GM19468 (cell line): ENCODE results near the gene CTSD.

ENCODE experiments used
- ATAC-seq: cut with Tn5 transposase; IDR thresholded peaks from one replicate; pipeline ENCODE4 v1.9.1; 2021; ENCODE audit warnings: mild to moderate bottlenecking, moderate library complexity, moderate number of reproducible peaks; ENCODE audit not compliant: unreplicated experiment; ENCODE audit errors: extremely low read depth

The CTSD gene

DNA sequence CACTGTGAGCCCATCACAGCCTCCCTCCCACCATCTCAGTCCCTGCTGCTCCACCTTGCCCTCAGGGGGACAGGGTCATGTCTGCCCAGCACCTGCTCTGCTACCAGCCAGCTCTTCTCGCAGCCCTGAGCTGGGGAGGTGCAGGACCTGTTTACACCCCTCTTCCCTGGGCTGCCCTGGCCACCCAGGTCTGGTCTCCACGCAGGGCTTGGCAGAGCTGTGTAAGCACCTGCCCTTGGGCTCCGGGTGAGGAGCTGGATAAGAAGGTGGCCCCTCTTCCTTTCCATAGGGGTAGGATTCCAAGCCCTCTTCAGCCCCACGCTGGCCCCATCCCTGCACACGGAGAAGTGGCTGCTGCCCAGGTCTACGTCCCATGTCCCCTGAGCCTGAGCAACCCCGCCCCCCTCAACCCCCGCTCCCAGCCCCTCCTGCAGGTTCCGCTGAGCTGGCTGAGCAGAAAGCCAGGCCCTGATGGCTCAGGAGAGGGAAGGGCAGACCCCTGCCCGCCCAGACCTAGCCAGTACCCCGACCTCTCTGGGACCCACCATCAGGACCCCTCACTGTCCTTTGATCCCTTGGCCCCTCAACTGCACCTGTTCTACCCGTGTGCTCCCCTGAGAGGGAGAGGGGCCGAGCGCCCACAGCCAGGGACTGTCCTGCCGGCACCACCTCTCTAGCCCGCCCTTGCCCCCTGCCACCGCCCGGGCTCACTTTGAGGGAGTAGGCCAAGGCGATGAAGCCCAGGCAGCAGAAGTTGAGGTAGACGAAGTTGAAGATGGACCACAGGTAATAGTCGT, 16.6 kb downstream of the CTSD start:
- ATAC-seq: no peak

DNA sequence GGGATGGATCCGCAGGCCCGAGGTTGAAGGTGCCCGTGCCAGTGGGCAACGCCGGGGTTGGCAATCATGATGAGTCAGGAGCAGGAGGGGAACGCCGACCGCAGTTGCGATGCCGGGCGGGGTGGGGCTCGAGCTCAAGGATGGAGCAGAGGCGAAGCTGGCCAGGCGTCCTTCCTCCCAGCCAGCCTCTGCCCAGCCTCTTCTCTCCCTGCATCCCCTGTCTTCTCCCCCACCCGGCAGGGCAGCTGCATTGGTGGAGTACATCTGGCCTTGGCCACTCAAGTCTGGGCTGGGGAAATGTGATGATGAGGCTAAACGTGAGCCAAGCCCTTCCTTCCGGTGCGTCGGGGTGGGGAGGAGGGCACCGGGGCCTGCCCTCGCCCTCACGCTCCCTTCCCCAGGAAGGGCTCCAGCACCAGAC, 17.2 kb downstream of the CTSD start:
- ATAC-seq: no peak

DNA sequence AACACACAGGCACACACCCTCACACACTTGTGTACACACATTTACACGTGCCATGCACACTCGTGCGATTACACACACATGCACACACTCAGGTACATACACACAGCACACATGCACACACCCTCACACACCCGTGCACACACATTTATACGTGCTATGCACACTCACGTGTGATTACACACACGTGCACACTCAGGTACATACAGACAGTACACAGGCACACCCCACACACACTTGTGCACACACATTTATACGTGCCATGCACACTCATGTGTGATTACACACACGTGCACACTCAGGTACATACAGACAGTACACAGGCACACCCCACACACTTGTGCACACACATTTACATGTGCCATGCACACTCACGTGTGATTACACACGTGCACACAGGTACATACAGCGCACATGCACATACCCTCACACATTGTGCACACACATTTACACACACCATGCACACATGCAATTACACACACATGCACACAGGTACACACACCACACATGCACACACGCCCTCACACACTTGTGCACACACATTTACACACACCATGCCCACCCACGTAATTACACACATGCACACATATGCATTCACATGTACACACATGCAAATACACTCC, 17.9 kb downstream of the CTSD start:
- ATAC-seq: no peak

DNA sequence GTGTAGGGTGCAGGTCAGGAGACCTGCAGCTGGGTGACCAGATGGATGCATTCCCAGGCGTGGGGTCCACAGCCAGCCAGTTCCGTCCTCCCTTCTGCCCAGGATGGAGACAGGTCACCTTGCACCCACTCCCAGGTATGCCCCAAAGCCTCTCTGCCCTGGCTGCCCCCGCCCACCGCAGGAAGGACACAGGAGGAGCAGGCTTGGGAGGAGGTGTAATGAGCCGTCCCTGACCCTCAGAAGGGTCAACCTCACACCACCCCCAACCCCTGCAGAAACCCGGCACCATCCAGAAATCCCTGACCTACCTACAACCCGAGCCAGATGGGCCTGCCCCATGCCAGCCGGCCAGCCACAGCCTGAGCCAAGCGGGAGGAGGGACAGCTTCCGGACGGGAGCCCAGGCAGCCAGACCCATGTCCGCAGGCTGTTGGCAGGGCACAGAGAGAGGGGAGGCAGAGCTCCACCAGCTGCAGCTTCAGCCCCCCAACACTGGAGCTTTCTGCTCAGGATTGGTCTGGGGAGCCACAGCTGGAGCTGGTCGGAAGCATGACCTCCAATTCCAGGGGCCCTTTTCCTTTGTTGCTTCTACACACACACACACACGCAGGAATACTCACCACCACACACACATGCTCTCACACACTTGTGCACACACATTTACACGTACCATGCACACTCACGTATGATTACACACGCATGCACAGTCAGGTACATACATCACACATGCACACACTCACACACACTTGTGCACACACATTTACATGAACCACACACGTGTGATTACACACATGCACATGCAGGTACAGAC, 18.6 kb downstream of the CTSD start:
- no peak for ATAC-seq

DNA sequence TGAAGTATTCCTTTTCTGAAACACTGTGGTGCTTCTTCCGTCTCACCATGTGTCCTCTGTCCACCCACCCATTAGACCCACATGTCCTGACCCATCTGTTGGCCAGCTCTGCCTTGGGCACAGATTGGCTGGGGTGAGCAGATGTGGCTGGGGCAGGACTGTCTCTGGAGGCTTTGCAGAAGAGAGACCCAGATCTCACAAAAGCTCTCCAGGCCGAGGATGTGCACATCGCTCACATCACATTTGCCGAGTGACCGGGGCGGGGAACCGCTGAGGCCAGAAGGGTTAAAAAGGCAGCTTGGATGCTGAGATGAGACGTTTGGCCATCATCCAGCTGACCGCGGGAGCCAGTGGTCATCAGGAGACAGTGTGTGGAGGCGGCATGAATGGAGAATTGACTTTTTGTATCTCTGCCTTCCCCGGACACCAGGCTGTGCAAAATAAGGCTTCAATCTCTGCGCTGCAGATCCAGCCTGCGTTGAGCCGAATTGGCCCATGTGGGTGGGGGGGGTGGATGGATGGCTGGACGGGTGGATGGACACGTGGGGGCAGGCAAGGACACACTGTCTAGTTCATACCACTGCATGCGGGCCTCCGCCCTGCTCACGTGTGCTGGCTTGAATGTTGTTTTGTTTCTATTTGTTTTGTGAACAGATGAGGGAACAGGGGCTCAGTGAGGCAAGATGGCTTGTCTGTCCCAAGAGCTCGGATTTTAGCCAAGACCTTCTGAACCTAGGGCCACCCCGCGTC, 19.4 kb downstream of the CTSD start:
- ATAC-seq: no peak

DNA sequence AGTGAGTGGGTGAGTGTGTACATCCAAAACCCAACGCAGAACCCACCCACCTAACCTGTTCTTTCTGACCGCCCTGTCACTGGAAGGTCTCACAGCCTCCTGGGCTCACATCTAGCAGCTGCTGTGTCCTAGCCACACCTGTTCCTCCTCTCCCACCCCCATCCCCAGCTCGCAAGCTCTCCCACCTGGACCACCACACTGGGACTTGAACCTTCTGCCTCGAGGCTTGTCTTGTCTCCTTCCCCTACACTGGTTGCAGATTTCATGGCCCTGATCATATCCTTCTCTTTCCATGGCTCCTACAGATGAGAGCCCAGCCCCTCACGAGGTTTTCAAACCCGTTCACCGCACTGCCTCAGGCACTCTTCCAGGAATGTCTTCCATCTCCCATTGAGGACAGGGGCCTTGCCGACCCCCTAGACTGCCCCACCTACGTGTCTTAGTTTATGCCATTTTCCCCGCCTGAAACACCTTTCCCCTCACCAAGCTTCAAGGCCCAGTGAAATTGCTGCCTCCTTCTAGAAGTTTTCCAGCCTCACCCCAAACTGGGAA, 20.1 kb downstream of the CTSD start:
- ATAC-seq: no peak

DNA sequence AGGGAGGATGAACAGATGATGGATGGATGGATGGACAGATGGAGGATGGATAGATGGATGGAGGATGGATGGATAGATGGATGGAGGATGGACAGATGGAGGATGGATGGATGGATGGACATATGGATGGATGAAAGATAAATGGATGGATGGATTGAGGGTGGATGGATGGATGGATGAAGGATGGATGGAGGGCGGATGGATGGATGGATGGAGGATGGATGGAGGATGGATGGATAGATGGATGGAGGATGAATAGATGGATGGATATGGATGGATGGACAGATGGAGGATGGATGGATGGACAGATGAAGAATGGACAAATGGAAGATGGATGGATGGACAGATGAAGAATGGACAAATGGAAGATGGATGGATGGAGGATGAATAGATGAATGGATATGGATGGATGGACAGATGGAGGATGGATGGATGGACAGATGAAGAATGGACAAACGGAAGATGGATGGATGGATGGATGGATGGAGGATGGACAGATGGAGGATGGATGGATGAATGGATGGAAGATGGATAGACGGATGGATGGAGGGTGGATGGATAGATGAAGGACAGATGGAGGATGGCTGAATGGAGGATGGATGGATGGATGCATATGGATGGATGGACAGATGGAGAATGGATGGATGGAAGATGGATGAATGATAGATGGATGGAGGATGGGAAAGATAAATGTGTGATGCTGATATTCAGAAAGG, 20.7 kb downstream of the CTSD start:
- no peak for ATAC-seq

DNA sequence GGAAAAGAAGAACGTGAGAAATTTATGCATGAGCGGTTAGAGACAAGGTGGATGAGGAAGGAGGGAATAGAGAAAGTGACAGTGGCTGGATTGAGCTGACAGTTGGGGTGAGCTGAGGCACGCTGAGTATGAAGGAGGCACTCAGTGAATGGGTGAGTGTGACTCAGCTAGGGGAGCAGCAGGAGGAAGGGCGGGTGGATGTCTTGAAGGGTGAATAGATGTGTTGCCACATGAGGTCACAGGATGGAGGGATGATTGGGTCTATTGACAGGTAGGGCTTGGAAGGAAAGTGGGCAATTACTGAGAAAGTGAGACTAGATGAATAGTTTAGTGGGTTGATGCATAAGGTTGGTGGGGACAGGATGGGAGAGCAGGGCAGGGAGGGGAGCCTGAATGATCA, 21.4 kb downstream of the CTSD start:
- no peak for ATAC-seq

DNA sequence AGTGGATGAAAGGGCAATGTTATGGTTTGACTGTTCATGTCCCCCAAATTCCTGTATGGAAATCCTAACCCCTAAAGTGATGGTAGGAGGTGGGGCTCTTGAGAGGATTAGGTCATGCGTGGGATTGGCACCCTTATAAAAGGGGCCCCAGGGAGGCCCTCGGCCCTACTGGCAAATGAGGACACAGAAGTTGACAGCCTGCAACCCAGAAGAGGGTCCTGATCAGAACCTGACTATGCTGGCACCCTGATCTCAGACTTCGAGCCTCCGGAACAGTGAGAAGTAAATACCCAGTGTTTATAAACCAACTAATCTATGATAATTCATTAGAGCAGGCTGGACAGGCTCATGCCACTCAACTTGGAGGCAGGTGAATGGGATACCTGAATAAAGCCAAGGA, 22.0 kb downstream of the CTSD start:
- ATAC-seq: no peak

DNA sequence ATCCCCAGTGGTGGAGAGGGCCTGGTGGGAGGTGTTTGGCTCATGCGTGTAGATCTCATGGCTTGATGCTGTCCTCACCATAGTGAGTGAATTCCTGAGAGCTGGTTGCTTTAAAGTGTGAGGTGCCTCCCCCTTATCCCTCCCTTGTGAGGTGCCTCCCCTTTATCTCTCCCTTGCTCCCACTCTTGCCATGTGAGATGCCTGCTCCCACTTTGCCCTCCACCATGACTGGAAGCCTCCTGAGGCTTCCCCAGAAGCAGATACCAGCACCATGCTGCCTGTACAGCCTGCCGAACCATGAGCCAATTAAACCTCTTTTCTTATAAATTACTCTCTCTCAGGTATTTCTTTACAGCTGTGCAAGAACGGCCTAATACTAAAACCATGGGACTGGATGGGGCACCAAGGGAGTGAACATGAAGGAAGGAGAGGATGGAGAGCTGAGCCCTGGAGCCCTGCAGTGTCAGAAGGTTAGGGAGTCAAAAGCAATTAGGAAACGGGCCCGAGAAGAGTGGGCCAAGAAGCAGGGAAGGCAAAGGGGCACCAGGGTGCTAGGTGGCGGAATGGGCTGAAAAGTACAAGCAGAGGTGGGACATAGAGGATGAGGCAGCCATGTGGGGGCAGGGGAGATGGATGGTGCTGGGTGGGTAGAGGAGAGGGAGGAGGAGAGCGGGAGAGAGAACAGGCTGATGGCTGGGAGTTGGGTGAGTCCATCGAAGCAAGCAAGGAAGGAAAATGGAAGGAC, 22.8 kb downstream of the CTSD start:
- ATAC-seq: no peak

DNA sequence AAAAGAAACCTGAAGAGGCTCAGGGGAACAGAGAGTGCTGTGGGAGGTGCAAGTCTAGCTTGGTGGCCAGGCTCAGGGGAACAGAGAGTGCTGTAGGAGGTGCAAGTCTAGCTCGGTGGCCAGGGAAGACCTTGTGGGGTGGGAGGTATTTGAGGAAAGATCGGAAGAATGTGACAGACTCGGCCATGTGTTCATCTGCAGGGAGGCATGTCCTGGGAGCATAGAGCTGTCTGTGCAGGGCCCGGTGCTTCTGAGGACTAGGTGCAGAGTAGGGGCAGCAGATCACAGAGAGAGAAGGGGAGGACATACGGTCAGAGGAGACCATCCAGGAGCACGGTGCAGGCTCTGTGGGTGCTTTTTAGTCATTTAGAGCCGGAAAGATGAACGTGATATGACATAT, 24.2 kb downstream of the CTSD start:
- no peak for ATAC-seq

DNA sequence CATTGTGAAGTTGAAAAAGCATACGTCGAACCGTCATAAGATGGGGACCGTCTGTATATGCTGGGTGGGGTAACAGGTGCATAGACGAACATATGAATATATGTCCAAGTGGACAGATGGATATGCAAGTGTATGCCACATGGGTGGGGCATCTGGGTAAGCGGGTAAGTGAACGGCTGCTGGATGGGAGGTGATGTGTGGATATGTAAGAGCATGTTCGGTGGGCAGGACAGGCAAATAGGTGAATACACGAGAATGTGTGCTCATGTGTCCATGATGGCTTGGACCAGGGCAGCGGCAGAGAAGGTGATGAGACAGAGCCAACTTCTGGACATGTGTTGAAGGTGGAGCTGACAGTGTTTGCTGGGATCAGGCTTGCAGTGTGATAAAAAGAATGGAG, 25.3 kb downstream of the CTSD start:
- ATAC-seq: no peak

DNA sequence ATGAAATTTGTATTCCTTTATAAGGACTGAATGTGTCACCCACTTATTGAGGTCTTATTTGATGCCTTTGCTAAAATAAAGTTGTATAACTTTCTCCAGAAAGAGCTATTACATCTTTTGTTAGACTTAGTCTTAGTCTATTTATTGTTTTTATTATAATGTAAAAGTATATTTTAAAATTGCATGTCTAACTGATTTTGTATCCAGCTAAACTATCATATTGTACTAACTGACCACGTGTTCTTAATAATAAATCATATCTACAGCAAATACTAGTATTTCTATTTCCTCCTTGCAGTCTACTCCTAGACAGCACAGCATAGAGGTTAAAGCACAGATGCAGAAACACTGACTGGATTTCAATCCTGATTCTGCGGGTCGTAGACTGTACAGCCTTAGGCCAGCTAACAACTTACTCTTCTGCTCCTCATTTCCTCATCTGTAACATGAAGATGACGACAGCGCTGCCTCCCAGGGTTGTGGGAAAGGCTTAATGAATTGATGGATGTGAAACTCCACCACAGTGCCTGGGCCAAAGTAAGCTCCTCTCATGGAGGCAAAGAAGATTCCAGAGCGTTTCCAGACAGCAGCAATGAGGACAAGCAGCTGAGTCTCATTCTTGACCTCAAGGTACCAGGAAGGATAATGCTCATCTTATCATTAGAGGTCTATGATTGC, 26.5 kb downstream of the CTSD start:
- ATAC-seq: no peak

DNA sequence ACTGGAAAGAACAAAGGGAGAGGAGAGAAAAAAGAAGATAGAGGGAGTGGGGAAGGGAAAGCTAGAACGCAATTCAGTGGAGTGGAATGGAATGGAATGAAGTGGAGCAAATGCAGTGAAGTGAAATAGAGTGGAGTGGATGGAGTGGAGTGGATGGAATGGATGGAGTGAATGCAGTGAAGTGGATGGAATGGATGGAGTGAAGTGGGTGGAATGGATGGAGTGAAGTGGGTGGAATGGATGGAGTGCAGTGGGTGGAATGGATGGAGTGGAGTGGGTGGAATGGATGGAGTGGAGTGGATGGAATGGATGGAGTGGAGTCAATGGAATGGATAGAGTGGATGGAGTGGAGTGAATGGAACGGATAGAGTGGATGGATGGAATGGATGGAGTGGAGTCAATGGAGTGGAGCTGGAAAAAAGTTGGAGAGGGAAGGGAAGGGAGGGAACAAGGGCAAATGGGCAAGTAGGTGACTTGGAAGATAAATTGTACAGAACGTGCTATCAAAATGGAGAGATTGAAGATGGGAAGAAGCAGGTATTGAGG, 27.2 kb downstream of the CTSD start:
- ATAC-seq: no peak

DNA sequence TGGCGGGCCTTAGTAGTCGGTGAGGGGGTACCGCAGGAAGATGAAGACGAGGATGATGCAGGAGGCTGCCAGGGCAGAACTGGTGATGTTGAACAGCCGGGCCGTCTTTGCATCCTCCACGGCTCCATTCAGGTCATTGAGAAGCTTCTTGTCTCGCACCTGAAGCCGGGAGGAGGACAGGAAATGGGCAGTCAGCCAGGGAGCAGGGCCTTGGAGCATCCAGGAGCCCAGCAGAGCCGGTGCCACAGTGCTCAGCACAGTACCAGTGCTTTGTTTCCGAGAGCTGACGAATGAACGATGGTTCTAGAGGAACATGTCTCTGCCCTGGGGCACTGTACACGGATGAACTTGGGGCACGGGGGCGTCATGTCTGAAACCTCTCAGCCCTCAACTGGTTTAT, 28.5 kb downstream of the CTSD start:
- ATAC-seq: no peak

DNA sequence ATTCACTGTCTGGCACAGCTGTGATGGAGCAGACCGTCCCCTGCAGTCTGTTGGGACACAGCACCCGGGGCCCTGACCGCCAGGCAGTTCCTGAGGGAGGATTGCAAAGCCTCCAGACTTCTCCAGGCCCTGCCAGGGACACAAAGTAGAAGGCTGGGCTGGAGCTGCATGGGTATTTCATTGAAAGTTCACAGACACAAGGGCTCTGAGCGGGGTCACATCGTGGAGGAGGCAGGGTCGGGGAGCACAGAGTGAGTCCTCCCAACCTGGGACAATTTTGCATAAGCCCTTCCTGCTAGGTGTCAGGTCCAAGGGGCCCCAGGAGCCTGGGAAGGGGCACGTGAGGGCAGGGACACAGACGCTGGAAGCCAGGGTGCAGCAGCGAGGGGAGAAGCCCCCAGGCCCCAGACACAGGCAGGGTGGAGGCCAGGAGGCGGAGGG, 29.1 kb downstream of the CTSD start:
- ATAC-seq: no peak

DNA sequence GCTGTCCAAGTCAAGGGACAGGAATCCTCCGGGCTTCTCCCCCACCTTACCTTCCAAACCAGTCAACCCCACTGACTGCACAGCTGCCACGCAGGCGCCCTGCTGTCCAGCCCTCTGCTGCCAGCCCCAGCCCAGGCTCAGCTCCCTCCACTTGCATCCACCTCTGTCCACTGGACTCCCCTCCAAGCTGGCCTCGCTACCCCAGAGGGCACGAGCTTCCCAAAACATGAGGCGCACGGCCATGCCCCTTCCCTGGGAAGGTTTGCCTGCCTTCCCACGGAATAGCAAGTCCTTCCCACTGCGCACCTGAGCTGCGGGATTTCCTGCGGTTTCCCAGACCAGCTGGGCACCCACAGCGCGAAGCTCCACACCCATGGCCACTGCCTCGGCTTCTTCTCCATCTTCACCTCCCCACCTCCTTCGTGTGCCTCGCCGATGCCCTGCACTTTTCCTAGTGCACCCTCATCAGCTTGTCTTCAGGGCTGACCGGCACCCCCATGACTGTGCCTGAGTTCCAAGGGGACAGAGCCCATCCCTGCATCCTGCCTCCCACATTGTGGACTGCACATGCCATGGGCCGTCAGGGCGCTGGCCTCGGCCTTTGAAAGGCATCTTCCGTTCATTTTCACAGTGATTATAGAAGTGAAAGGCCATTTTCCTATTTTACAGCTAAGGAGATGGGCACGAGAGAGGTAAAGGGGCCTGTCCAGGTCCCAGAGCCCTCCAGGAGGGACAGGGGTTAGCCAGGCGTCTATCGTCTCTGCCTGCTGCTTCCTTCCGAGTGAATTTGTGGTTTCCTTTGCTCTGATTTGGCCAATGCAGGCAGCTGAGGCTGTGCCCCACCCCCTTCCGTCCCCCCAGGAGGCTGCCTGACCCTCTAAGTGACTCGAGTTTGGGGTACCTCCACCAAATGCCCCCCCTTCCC, 29.7 kb downstream of the CTSD start:
- no peak for ATAC-seq
